ENCODE results near the gene KRTAP10-3.
"Not testable (repeated sequence)": the region's sequence is repeated elsewhere in the genome, so short reads cannot be mapped to it uniquely, and the experiment has no call there.

The KRTAP10-3 gene

DNA sequence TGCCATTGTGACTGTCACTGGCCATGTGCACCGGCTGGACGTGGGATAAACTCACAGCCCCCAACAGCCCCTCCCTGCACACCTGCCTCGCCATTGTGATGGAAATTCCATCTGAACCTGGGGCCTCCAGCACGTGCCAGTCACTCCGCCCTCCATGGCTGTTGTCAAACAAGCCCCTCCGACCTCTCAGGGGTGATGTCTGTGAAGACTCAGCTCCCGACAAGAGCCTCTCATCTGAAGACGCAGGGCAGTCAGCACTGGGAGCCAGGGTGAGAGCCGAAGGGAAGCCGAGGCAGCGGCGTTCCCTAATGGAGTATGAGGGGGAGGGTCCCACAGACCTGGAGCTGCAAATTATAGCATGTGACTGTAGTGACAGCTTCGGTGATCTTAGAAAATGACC, 5.9 kb downstream of the KRTAP10-3 start:
- no peaks in the 10 kb centered on the region for H4K20me1 ChIP-seq (ENCODE audit: insufficient read depth, low read length)
- H3K9me3 ChIP-seq (ENCODE audit: insufficient read depth, low read length), result no peaks in the 10 kb centered on the region
- H3K36me3 ChIP-seq (replicated peaks; ENCODE audit: low read depth, low read length), result no peaks in the 10 kb centered on the region
- H3K4me1 ChIP-seq (ENCODE audit: low read length), result peaks cover 14% of the 10 kb centered on the region
- H3K4me2 ChIP-seq (ENCODE audit: low read length), result no peak overlapping the region
- H3K27me3 ChIP-seq (ENCODE audit: low read depth, low read length), result no peaks in the 10 kb centered on the region
- no peak overlapping the region for H3K9ac ChIP-seq (ENCODE audit: low read length)
- no peak overlapping the region for H3K4me3 ChIP-seq (ENCODE audit: low read length)
- H3K79me2 ChIP-seq (ENCODE audit: low read length), result no peaks in the 10 kb centered on the region
- TF ChIP-seq CTCF (IDR thresholded peaks at IDR 0.05; ENCODE audit: low read depth, low read length), result no peak
- no peak for TF ChIP-seq EZH2phosphoT487 (IDR thresholded peaks at IDR 0.05; ENCODE audit: low read depth)
- no peak overlapping the region for H3K27ac ChIP-seq (ENCODE audit: low read length)
- H2AFZ ChIP-seq (ENCODE audit: low read depth, low read length), result no peak overlapping the region

GRCh38 chr21:44552136-44552535, 6.5 kb downstream of the KRTAP10-3 start:
- Histone ChIP-seq H3K9me3 (ENCODE audit: insufficient read depth, low read length) (0 out of 2 replicates have a peak, but pooled peaks cover 2% of the 10 kb centered on the region), H3K79me2 (ENCODE audit: low read length) (no peaks in the 10 kb centered on the region), H3K4me2 (ENCODE audit: low read length) (no peak overlapping the region), H3K9ac (ENCODE audit: low read length) (no peak overlapping the region), H3K36me3 (replicated peaks; ENCODE audit: low read depth, low read length) (no peaks in the 10 kb centered on the region), H3K4me3 (ENCODE audit: low read length) (no peak overlapping the region), H2AFZ (ENCODE audit: low read depth, low read length) (no peak overlapping the region), H3K27me3 (ENCODE audit: low read depth, low read length) (no peaks in the 10 kb centered on the region), H3K27ac (ENCODE audit: low read length) (no peak overlapping the region), H4K20me1 (ENCODE audit: insufficient read depth, low read length) (no peaks in the 10 kb centered on the region), H3K4me1 (ENCODE audit: low read length) (peaks cover 11% of the 10 kb centered on the region)
- TF ChIP-seq CTCF (IDR thresholded peaks at IDR 0.05; ENCODE audit: low read depth, low read length) (no peak), EZH2phosphoT487 (IDR thresholded peaks at IDR 0.05; ENCODE audit: low read depth) (no peak)

DNA sequence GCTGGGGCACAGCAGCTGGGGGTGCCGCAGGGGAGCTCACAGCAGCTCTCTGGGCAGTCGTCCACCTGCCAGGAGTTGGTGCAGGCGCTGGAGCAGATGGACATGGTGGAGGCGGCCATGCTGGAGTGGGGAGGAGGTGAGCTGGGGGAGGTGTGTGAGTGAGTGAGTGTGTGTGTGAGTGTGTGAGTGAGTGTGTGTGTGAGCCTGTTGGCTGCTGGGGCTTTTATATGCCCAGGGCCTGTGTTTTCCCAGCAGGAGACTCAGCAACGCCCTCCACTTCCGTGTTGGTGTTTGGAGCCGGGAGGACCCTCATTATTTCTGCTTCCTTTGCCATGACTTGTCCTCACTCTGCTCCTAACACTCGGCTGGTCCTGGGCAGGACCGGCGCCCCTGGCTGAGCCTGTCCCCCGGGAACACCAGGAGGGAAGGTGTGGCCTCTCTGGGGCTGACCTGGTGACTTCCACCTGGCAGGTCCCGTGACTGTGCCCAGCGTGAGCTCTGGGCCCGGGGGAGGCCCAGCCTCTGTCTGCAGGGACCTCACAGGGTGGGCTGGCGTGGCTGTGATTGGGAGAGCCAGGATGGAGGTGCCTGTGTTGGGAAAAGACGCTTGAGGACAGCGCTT, 7.1 kb downstream of the KRTAP10-3 start, which contains the start of gene KRTAP10-2:
TSS of gene KRTAP10-2 (minus strand) at position 166 of the 622 bp plus-strand sequence. CDS start at position 119, 47 bp downstream.
- no peak within 1 kb of the TSS for H3K27ac ChIP-seq (ENCODE audit: low read length)

GRCh38 chr21:44550807-44551206, 7.8 kb downstream of the KRTAP10-3 start:
- no peaks in the 10 kb centered on the region for H4K20me1 ChIP-seq (ENCODE audit: insufficient read depth, low read length)
- 0 out of 2 replicates have a peak, but pooled peaks cover 9% of the 10 kb centered on the region for H3K9me3 ChIP-seq (ENCODE audit: insufficient read depth, low read length)
- H3K4me2 ChIP-seq (ENCODE audit: low read length), result no peak overlapping the region
- no peaks in the 10 kb centered on the region for H3K36me3 ChIP-seq (replicated peaks; ENCODE audit: low read depth, low read length)
- H3K27ac ChIP-seq (ENCODE audit: low read length), result no peak overlapping the region
- peaks cover 3% of the 10 kb centered on the region for H3K4me1 ChIP-seq (ENCODE audit: low read length)
- H3K9ac ChIP-seq (ENCODE audit: low read length), result no peak overlapping the region
- no peak overlapping the region for H3K4me3 ChIP-seq (ENCODE audit: low read length)
- H2AFZ ChIP-seq (ENCODE audit: low read depth, low read length), result no peak overlapping the region
- TF ChIP-seq EZH2phosphoT487 (IDR thresholded peaks at IDR 0.05; ENCODE audit: low read depth) (no peak), CTCF (IDR thresholded peaks at IDR 0.05; ENCODE audit: low read depth, low read length) (no peak)
- no peaks in the 10 kb centered on the region for H3K27me3 ChIP-seq (ENCODE audit: low read depth, low read length)
- no peaks in the 10 kb centered on the region for H3K79me2 ChIP-seq (ENCODE audit: low read length)

More for the DNA sequence above, 7.1 kb downstream of the KRTAP10-3 start, which contains the start of gene KRTAP10-2:
- Histone ChIP-seq H3K4me3 (ENCODE audit: low read length) (no peak within 1 kb of the TSS), H3K9me3 (ENCODE audit: insufficient read depth, low read length) (0 out of 2 replicates have a peak, but pooled peaks cover 9% of the 10 kb centered on the region), H3K36me3 (replicated peaks; ENCODE audit: low read depth, low read length) (no peaks in the 10 kb centered on the region), H2AFZ (ENCODE audit: low read depth, low read length) (no peak within 1 kb of the TSS), H4K20me1 (ENCODE audit: insufficient read depth, low read length) (no peaks in the 10 kb centered on the region), H3K4me1 (ENCODE audit: low read length) (peaks cover 4% of the 10 kb centered on the region), H3K27me3 (ENCODE audit: low read depth, low read length) (no peaks in the 10 kb centered on the region), H3K79me2 (ENCODE audit: low read length) (no peaks in the 10 kb centered on the region), H3K4me2 (ENCODE audit: low read length) (no peak within 1 kb of the TSS), H3K9ac (ENCODE audit: low read length) (no peak within 1 kb of the TSS)
- no peak for TF ChIP-seq EZH2phosphoT487 (IDR thresholded peaks at IDR 0.05; ENCODE audit: low read depth)
- no peak for TF ChIP-seq CTCF (IDR thresholded peaks at IDR 0.05; ENCODE audit: low read depth, low read length)

DNA sequence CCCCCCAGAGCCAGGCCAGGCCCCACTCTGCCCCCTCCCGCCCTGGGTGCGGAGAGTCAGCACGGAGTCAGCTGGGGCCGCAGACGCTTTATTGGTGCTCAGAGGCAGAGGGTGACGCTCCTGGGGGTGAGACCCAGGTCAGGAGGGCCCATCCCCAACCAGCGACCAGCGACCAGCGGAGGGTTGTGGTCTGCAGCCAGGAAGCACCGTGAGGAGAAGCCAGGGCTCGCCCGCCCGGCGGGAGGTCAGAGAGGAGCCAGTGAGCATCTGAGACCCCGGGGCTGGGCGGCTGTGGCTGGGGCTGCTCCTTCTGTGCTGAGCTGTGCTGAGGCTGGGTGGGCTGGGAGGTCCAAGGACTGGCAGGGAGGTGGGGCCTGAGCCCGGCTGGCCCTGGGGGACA, 8.3 kb downstream of the KRTAP10-3 start:
- H3K4me1 ChIP-seq (ENCODE audit: low read length); H3K4me3 ChIP-seq (ENCODE audit: low read length): not testable (repeated sequence)

More for the DNA sequence above, 8.3 kb downstream of the KRTAP10-3 start:
- not testable (repeated sequence) for H3K9ac ChIP-seq (ENCODE audit: low read length); H3K4me2 ChIP-seq (ENCODE audit: low read length); H3K27me3 ChIP-seq (ENCODE audit: low read depth, low read length); H3K27ac ChIP-seq (ENCODE audit: low read length); H3K36me3 ChIP-seq (replicated peaks; ENCODE audit: low read depth, low read length); H4K20me1 ChIP-seq (ENCODE audit: insufficient read depth, low read length); H3K9me3 ChIP-seq (ENCODE audit: insufficient read depth, low read length); H3K79me2 ChIP-seq (ENCODE audit: low read length); H2AFZ ChIP-seq (ENCODE audit: low read depth, low read length)
